ENCODE results near the gene NSUN6.
A peak's percentile ranks its signal among the peaks of the same experiment; 100 is the strongest.

NSUN6 gene

DNA sequence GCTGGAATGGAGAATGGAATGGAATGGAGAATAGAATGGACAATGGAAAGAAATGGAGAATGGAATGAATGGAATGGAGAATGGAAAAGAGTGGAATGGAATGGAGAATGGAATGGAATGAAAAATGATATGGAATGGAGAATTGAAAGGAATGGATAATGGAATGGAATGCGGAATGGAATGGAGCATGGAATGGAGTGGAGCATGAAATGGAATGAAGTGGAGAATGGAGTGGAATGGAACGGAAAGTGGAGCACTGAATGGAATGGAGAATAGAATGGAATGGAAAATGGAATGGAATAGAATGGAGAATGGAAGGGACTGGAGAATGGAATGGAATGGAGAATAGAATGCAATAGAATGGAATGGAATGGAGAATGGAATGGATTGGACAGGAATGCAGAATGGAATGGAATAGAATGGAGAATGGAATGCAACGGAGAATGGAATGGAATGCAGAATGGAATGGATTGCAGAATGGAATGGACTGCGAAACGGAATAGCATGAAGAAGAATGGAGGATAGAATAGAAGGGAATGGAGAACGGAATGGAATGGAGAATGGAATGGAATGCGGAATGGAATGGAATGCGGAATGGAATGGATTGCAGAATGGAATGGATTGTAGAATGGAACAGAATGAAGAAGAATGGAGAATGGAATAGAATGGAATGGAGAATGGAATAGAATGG, 89.4 kb downstream of the NSUN6 start:
- peak in 1 of 2 experiments; percentile 3 for DNase-seq (ENCODE audit: low read depth in 1 of 2, low spot score in 1 of 2)
- in situ Hi-C loops (cut with HindIII; ENCODE audit: low pct_unique_long_range_greater_than_20kb, low sequenced_read_pairs), result no loop called here
- TF ChIP-seq JUND (IDR thresholded peaks at IDR 0.05; ENCODE audit: low read depth), result no peak

DNA sequence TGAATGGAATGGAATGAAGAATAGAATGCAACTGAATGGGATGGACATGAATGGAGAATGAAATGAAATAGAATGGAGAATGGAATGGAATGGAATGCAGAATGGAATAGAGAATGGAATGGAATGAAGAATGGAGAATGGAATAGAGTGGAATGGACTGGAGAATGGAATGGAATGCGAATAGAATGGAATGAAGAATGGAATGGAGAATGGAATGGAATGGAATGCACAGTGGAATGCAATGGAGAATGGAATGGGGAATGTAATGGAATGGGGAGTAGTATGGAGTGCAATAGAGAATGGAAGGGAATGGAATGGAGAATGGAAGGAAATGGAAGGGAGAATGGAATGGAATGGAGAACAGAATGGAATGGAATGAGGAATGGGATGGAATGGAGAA, 93.4 kb downstream of the NSUN6 start:
- in situ Hi-C loops (cut with HindIII; ENCODE audit: low pct_unique_long_range_greater_than_20kb, low sequenced_read_pairs), result no loop called here
- TF ChIP-seq JUND (IDR thresholded peaks at IDR 0.05; ENCODE audit: low read depth), result no peak
- no peak for DNase-seq (ENCODE audit: low read depth in 1 of 2, low spot score in 1 of 2)

DNA sequence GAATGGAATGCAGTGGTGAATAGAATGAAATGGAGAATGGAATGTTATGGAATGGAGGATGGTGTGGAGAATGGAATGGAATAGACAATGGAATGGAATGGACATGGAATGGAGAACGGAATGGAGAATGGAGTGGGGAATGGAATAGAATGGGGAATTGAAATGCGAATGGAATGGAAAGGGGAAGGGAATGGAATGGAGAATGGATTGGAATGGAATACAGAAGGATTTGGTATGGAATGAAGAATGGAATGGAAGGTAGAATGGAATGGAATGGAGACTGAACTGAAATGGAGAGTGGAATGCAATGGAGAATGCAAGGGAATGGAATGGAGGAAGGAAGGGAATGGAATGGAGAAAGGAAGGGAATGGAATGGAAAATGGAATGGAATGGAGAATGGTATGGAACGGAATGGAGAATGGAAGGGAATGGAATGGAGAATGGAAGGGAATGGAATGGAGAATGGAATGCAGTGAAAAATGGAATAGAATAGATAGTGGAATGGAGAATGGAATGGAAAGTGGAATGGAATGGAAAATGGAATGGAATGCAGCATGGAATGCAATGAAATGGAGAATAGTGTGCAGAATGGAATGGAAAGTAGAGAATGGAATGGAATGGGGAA, 94.8 kb downstream of the NSUN6 start:
- in situ Hi-C loops (cut with HindIII; ENCODE audit: low pct_unique_long_range_greater_than_20kb, low sequenced_read_pairs), result no loop called here
- DNase-seq (ENCODE audit: low read depth in 1 of 2, low spot score in 1 of 2), result no peak
- no peak for TF ChIP-seq JUND (IDR thresholded peaks at IDR 0.05; ENCODE audit: low read depth)

DNA sequence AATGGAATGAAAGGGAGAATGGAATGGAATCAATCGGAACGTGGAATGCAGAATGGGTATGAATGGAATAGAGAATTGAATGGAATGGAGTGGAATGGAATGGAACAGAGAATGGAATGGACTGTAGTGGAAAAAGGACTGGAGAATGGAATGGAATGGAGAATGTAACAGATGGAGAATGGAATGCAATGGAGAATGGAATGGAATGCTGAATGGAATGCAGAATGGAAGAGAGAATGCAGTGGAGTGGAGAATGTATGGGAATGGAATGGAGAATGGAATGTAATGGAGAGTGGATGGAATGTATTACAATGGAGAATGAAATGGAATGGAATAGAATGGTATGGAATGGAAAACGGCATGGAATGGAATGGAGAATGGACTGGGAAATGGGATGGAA, 96.9 kb downstream of the NSUN6 start:
- in situ Hi-C loops (cut with HindIII; ENCODE audit: low pct_unique_long_range_greater_than_20kb, low sequenced_read_pairs), result no loop called here
- peak in 1 of 2 experiments; percentile 4 for DNase-seq (ENCODE audit: low read depth in 1 of 2, low spot score in 1 of 2)
- TF ChIP-seq JUND (IDR thresholded peaks at IDR 0.05; ENCODE audit: low read depth), result no peak

DNA sequence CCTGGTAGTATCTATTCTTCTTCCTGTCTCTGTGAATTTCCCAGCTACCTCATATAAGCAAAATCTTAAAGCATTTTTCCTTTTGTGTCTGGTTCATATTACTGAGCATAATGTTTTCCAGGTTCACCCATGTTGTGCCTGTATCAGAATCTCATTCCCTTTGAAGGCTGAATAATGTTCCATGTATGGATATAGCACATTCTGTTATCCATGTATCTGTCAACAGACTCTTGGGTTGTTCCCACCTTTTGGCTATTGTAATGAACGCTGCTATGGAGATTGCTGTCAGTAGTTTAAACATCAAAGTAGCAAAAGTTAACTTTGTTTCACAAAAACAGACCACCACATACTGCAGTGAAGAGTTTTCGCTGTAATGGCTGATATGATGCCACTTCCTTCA, 99.9 kb downstream of the NSUN6 start:
- in situ Hi-C loops (cut with HindIII; ENCODE audit: low pct_unique_long_range_greater_than_20kb, low sequenced_read_pairs), result no loop called here
- DNase-seq (ENCODE audit: low read depth in 1 of 2, low spot score in 1 of 2), result no peak
- no peak for TF ChIP-seq JUND (IDR thresholded peaks at IDR 0.05; ENCODE audit: low read depth)

DNA sequence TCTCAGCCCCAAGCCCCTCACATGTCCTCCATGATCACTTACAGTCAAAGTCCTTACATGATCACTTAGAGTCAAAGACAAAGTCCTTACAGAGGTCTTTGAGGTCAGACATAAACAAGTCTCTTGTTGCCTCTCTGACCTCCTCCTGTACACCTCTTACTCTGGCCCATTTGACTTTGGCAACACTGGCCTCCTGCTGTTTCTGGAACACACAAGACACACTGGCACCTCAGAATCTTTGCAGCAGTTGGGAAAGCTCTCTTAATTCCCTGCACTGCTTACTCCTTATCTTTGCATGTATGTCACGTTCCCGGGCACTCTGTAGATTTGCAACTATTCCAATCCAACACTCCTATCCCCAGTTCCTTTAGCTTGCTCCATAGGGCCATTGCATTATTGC, 102.3 kb downstream of the NSUN6 start:
- no peak for DNase-seq (ENCODE audit: low read depth in 1 of 2, low spot score in 1 of 2)
- in situ Hi-C loops (cut with HindIII; ENCODE audit: low pct_unique_long_range_greater_than_20kb, low sequenced_read_pairs), result no loop called here
- no peak for TF ChIP-seq JUND (IDR thresholded peaks at IDR 0.05; ENCODE audit: low read depth)

DNA sequence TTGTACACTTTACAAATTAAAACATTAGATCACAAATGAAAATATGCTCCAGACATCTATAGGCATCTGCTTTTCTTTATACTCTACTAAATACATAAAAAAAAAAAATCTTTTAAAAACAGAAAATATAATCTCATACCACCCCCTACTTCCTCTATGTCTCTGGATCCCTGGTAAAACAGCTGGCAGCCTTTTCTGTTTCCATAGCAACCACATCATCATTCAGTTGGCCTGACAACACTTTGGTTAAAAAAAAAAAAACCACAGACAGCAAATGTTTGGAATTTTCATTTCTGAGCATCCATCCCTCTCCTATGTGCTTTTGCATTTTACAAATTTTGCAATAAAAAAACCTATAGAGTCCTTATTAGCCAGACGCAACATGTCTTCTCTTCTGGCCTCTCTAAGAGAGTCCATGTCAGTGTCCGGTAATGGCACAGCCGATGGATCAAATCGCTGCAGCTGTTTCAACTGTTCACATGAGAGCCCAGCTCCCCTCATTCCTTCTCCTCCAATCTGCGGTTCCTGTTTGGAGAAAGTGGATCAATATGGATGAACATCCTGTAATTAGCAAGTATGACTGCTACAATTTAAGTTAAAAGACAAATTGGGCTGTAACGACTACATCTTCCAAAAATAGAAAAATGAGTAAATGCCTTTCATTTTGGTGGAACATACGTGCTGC, 105.6 kb downstream of the NSUN6 start:
- no peak for DNase-seq (ENCODE audit: low read depth in 1 of 2, low spot score in 1 of 2)
- in situ Hi-C loops (cut with HindIII; ENCODE audit: low pct_unique_long_range_greater_than_20kb, low sequenced_read_pairs), result no loop called here
- no peak for TF ChIP-seq JUND (IDR thresholded peaks at IDR 0.05; ENCODE audit: low read depth)

DNA sequence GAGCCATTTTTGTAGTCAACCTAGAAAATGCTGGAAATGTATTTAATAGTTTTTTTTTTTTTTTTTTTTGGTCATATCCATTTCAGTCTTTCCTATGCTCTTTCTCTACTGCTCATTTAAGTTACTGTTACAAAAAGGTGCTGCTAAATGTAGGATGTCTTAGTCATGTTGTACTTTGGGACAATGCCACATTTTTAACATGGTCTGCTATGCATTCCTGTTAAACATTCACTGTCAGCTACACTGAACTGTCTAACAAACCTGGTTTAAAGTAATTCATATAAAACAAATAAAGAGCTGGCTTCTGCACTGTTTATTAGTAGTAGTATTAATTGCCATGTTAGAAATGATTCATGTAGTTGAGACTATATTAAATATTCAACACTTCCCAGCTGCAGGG, 108.6 kb downstream of the NSUN6 start:
- no peak for DNase-seq (ENCODE audit: low read depth in 1 of 2, low spot score in 1 of 2)
- in situ Hi-C loops (cut with HindIII; ENCODE audit: low pct_unique_long_range_greater_than_20kb, low sequenced_read_pairs), result no loop called here
- TF ChIP-seq JUND (IDR thresholded peaks at IDR 0.05; ENCODE audit: low read depth), result no peak

DNA sequence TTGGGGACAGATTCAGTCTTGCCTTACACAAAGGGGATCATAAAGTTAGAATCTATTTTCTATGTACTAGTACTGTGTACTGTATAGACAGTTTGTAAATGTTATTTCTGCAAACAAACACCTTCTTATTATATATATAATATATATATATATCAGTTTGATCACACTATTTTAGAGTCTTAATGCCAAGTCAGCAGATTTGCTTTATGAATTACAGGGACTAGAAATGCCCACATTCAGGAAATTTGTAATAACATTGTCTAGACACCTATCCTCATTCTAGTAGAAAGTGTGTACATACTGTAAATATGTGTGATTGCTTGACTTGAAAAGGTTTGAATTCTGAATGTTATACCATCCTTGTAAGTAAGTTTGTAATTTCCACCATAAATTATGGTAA, 111.2 kb downstream of the NSUN6 start:
- no peak for TF ChIP-seq JUND (IDR thresholded peaks at IDR 0.05; ENCODE audit: low read depth)
- in situ Hi-C loops (cut with HindIII; ENCODE audit: low pct_unique_long_range_greater_than_20kb, low sequenced_read_pairs), result no loop called here
- DNase-seq (ENCODE audit: low read depth in 1 of 2, low spot score in 1 of 2), result no peak

DNA sequence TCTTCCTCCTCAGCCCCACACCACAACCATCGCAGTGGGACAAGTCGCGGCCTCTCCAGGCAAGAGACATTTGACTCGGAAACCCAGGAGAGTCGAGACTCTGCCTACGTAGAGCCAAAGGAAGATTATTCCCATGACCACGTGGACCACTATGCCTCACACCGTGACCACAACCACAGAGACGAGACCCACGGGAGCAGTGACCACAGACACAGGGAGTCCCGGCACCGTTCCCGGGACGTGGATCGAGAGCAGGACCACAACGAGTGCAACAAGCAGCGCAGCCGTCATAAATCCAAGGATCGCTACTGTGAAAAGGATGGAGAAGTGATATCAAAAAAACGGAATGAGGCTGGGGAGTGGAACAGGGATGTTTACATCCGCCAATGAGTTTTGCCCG, 112.1 kb downstream of the NSUN6 start:
- DNase-seq (ENCODE audit: low read depth in 1 of 2, low spot score in 1 of 2), result no peak
- no peak for TF ChIP-seq JUND (IDR thresholded peaks at IDR 0.05; ENCODE audit: low read depth)
- in situ Hi-C loops (cut with HindIII; ENCODE audit: low pct_unique_long_range_greater_than_20kb, low sequenced_read_pairs), result no loop called here

DNA sequence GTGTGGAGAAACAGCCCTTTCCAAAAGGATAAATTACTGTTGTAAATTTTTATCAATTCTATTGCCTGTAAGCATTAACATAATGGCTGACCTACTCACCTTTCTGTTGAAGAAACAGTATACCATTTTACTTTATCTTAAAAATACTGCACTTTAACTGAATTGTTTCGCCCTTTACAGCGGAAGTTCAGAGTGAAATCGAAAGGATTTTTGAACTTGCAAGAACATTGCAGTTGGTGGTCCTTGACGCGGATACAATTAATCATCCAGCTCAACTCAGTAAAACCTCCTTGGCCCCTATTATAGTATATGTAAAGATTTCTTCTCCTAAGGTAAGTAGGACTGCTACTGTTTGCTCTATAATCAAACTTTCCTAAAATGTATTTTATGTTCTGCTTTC, 117.5 kb downstream of the NSUN6 start:
- no peak for TF ChIP-seq JUND (IDR thresholded peaks at IDR 0.05; ENCODE audit: low read depth)
- no peak for DNase-seq (ENCODE audit: low read depth in 1 of 2, low spot score in 1 of 2)
- in situ Hi-C loops (cut with HindIII; ENCODE audit: low pct_unique_long_range_greater_than_20kb, low sequenced_read_pairs), result no loop called here

DNA sequence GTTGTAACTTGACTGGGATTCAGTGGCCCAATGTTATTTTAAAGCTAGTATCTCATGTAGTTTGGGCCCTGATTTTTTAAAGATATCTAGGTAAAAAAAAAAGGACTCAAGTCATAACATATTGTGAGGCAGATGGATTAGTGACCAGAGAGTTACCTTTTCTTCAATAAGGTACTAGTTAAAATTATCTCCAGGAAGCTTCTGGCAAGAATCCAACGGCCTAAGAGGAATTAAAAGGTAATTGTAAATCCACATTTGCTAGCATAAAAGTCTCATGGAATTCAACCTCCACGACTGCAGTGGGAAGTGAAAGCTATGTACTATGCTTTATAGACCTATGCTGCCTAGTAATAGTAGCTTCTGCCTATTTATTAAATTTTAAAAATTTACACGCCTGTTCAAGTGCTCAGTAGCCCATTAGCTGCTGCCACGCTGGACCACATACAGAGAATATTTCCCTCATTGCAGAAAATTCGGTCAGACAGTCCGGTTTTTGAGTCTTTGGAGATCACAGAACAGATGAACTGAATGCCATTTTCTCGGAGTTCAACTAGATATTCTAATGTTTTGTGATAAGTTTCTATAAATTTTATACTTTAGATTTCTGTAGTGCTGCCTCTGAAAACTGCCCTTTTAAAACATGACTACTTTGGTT, 118.4 kb downstream of the NSUN6 start:
- no peak for TF ChIP-seq JUND (IDR thresholded peaks at IDR 0.05; ENCODE audit: low read depth)
- no peak for DNase-seq (ENCODE audit: low read depth in 1 of 2, low spot score in 1 of 2)
- in situ Hi-C loops (cut with HindIII; ENCODE audit: low pct_unique_long_range_greater_than_20kb, low sequenced_read_pairs), result no loop called here

DNA sequence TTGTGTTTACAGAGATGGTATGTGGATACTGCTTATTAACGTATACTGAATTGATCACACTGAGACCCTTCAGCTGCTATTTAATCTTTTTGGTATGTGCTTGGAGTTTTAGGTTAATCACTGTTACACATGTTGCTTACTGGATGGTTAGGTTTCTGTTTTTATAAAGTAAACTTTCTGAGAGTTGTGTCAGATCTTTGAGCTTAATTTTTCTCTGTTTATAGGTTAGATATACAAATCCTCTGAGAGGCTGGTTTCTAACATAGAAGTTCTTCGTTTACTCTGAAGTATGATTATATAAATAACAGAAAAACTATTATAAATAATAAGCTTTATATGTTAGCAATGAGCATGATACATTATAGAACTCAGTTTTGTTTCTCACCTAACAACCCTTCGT, 123.1 kb downstream of the NSUN6 start:
- TF ChIP-seq JUND (IDR thresholded peaks at IDR 0.05; ENCODE audit: low read depth), result no peak
- in situ Hi-C loops (cut with HindIII; ENCODE audit: low pct_unique_long_range_greater_than_20kb, low sequenced_read_pairs), result no loop called here

More for the DNA sequence above, 123.1 kb downstream of the NSUN6 start:
- no peak for DNase-seq (ENCODE audit: low read depth in 1 of 2, low spot score in 1 of 2)
